IPS-15b (cell line): ENCODE data around the gene AASDH.

ENCODE experiments used
- H3K27me3 ChIP-seq: one replicate; pipeline ENCODE4 v1.6.1; 2013; ENCODE audit warnings: low read length; ENCODE audit not compliant: control insufficient read depth, insufficient read depth
- H3K36me3 ChIP-seq: one replicate; pipeline ENCODE4 v1.6.1; 2013; ENCODE audit warnings: low read length; ENCODE audit not compliant: control insufficient read depth, insufficient read depth
- H3K4me1 ChIP-seq: one replicate; pipeline ENCODE4 v1.6.1; 2013; ENCODE audit warnings: mild to moderate bottlenecking, low read length; ENCODE audit not compliant: control insufficient read depth, insufficient read depth
- H3K4me3 ChIP-seq: one replicate; pipeline ENCODE4 v1.5.1; 2013; ENCODE audit warnings: low read depth, low read length
- H3K9ac ChIP-seq: one replicate; pipeline ENCODE4 v1.6.1; 2013; ENCODE audit warnings: low read depth, mild to moderate bottlenecking, low read length
- H3K9me3 ChIP-seq: one replicate; pipeline ENCODE4 v1.6.1; 2013; ENCODE audit warnings: mild to moderate bottlenecking, low read length; ENCODE audit not compliant: control insufficient read depth, insufficient read depth

The AASDH gene

GRCh38 chr4:56314207-56314915 lies 72.9 kb downstream of the AASDH start:
- H3K27me3 ChIP-seq, result no peaks in the 10 kb centered on the region
- H3K4me1 ChIP-seq, result no peaks in the 10 kb centered on the region
- H3K4me3 ChIP-seq, result no peak overlapping the region
- H3K36me3 ChIP-seq, result peaks cover 14% of the 10 kb centered on the region
- H3K9me3 ChIP-seq, result no peaks in the 10 kb centered on the region
- no peak overlapping the region for H3K9ac ChIP-seq

GRCh38 chr4:56313132-56313531 lies 74.2 kb downstream of the AASDH start:
- Histone ChIP-seq H3K4me1 (no peaks in the 10 kb centered on the region), H3K36me3 (peaks cover 14% of the 10 kb centered on the region), H3K9me3 (no peaks in the 10 kb centered on the region), H3K9ac (no peak overlapping the region), H3K4me3 (no peak overlapping the region), H3K27me3 (no peaks in the 10 kb centered on the region)

GRCh38 chr4:56311299-56311975 lies 75.9 kb downstream of the AASDH start:
- H3K4me1 ChIP-seq, result no peaks in the 10 kb centered on the region
- no peaks in the 10 kb centered on the region for H3K27me3 ChIP-seq
- peaks cover 14% of the 10 kb centered on the region for H3K36me3 ChIP-seq
- H3K9me3 ChIP-seq, result no peaks in the 10 kb centered on the region
- H3K9ac ChIP-seq, result no peak overlapping the region
- no peak overlapping the region for H3K4me3 ChIP-seq

GRCh38 chr4:56310401-56311125 lies 76.7 kb downstream of the AASDH start:
- Histone ChIP-seq H3K4me1 (no peaks in the 10 kb centered on the region), H3K36me3 (peaks cover 11% of the 10 kb centered on the region), H3K9ac (no peak overlapping the region), H3K9me3 (no peaks in the 10 kb centered on the region), H3K27me3 (no peaks in the 10 kb centered on the region), H3K4me3 (no peak overlapping the region)

GRCh38 chr4:56308384-56308783 lies 78.9 kb downstream of the AASDH start:
- Histone ChIP-seq H3K4me1 (no peaks in the 10 kb centered on the region), H3K9ac (no peak overlapping the region), H3K9me3 (no peaks in the 10 kb centered on the region), H3K4me3 (no peak overlapping the region), H3K36me3 (no peaks in the 10 kb centered on the region), H3K27me3 (no peaks in the 10 kb centered on the region)

GRCh38 chr4:56307423-56307822 lies 79.9 kb downstream of the AASDH start:
- Histone ChIP-seq H3K9ac (no peak overlapping the region), H3K36me3 (no peaks in the 10 kb centered on the region), H3K4me3 (no peak overlapping the region), H3K9me3 (no peaks in the 10 kb centered on the region), H3K27me3 (no peaks in the 10 kb centered on the region), H3K4me1 (no peaks in the 10 kb centered on the region)

- Histone ChIP-seq H3K27me3 (no peaks in the 10 kb centered on the region), H3K4me3 (no peak overlapping the region), H3K4me1 (peaks cover 4% of the 10 kb centered on the region), H3K9me3 (no peaks in the 10 kb centered on the region), H3K9ac (no peak overlapping the region), H3K36me3 (no peaks in the 10 kb centered on the region)
These were observed 81.9 kb downstream of the AASDH start for GRCh38 chr4:56305390-56305789.

- peaks cover 4% of the 10 kb centered on the region for H3K4me1 ChIP-seq
- H3K27me3 ChIP-seq, result no peaks in the 10 kb centered on the region
- H3K9me3 ChIP-seq, result no peaks in the 10 kb centered on the region
- H3K36me3 ChIP-seq, result no peaks in the 10 kb centered on the region
- H3K4me3 ChIP-seq, result no peak overlapping the region
- no peak overlapping the region for H3K9ac ChIP-seq
These were observed 83.4 kb downstream of the AASDH start for GRCh38 chr4:56303921-56304320.

- Histone ChIP-seq H3K36me3 (no peaks in the 10 kb centered on the region), H3K4me1 (peaks cover 4% of the 10 kb centered on the region), H3K9ac (no peak overlapping the region), H3K9me3 (no peaks in the 10 kb centered on the region), H3K27me3 (no peaks in the 10 kb centered on the region), H3K4me3 (no peak overlapping the region)
These were observed 84.5 kb downstream of the AASDH start for GRCh38 chr4:56302760-56303159.

GRCh38 chr4:56301997-56302496 lies 85.2 kb downstream of the AASDH start:
- Histone ChIP-seq H3K36me3 (no peaks in the 10 kb centered on the region), H3K4me3 (no peak overlapping the region), H3K27me3 (no peaks in the 10 kb centered on the region), H3K4me1 (peaks cover 4% of the 10 kb centered on the region), H3K9ac (no peak overlapping the region), H3K9me3 (no peaks in the 10 kb centered on the region)

- no peaks in the 10 kb centered on the region for H3K36me3 ChIP-seq
- H3K27me3 ChIP-seq, result no peaks in the 10 kb centered on the region
- H3K9me3 ChIP-seq, result no peaks in the 10 kb centered on the region
- H3K9ac ChIP-seq, result no peak overlapping the region
- no peak overlapping the region for H3K4me3 ChIP-seq
- H3K4me1 ChIP-seq, result peaks cover 4% of the 10 kb centered on the region
These were observed 85.9 kb downstream of the AASDH start for GRCh38 chr4:56301181-56301996.
